NCI-H510A treated with DMSO at 0.1 percent for 48 hours (cell line): ENCODE measurements around the gene FKBP1B.
"Not testable (repeated sequence)": the region's sequence is repeated elsewhere in the genome, so short reads cannot be mapped to it uniquely, and the experiment has no call there.

Source experiments
- DNase-seq: peaks from one replicate; lab custom pipeline; 2025; lab: John Stamatoyannopoulos, UW

FKBP1B gene

DNA sequence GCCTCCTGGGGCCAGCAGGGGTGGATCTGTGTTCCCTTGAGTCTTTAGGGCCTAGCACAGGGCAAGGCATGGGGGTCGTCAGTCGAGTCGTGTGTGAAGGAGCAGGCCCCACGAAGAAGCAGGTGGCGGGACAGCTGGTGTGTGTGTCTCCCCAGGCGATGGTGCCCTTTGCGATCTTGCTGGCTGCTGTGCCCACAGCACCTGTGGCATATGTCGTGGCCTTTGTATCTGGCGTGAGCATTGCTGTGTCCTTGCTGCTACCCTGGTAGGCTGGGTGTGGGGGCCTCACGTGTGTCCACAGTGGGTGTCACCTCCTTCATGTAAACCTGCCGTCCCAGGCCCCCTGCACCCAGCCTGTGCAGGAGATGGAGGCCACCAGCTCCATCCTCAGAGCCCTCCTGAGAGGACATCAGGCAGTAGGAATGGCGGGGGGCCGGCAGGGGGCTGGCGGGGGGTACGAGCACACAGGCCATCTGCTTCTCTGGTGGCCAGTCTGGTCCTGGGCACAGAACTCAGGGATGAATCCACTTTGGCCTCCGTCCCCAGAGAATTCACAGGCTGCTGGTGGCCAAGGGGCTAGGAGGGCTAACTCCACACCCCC, 26.5 kb upstream of the FKBP1B start:
- DNase-seq: no peak

- DNase-seq: no peak
These were observed 25.5 kb upstream of the FKBP1B start for GRCh38 chr2:24024018-24024417.

DNA sequence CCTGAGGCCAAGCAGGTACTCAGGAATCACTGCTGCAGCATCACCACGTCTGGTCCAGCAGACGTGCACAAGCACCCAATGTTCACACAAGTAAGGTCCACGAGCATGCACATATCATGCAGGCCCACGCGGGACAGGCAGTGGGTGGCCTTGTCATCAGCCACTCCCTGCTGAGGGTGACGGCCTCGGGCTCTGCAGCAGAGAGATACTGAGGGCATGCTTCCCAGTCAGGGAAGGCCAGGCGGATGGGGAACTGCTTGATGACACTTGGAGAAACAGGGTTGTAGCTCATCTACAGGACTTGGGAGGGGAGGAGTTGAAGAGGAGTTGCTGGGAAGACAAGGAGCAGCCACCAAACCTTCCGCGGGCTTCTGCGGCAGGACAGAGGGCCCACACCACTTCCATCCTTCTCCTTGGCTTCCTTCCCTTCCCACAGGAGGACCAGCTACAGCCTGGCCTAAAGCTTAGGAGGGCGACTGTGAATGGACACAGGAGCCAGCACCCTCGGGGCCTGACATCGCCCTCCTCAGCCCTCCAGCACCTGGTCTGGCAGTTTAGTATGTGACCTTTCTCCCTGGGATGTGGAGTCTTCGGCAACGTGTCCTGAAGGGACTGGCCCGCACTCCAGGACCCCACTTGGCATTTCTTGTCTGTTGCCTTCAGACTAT, 24.4 kb upstream of the FKBP1B start:
- no peak for DNase-seq

GRCh38 chr2:24026233-24026632, 23.3 kb upstream of the FKBP1B start:
- no peak for DNase-seq

DNA sequence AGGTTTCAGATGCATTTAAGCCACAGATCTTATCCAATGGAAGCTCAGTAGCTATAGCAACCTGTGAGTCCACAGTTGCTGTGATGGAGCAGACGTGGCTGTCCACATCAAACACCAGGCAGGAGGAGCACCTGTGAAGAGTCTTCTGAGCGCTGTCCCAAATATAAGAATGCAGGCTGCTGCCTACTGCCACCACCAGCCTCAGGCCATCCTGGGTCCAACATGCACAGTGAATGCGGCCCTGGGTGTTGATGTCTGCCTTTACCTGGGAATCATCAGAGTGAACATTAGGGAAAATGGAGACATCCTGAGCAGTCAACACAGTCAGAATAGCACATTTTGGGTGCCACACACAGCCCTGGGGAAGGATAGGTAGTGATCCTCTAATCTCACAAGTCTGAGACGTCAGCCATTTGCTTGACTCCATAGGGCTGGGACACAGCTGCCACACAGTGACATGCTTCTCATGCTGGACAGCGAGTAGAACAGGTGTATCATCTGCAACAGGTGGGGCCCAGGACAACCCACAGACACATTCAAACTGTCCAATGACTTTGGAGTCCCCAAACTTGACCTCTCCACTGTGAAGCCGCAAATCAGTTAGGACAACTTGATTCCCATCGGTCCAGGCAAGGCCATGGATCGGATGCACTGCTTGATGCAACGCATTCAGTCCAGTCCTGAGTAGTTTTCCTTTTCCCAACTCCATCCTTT, 10.6 kb upstream of the FKBP1B start:
- no peak for DNase-seq

- no peak for DNase-seq
These were observed 9.0 kb upstream of the FKBP1B start for GRCh38 chr2:24040511-24040910.

DNA sequence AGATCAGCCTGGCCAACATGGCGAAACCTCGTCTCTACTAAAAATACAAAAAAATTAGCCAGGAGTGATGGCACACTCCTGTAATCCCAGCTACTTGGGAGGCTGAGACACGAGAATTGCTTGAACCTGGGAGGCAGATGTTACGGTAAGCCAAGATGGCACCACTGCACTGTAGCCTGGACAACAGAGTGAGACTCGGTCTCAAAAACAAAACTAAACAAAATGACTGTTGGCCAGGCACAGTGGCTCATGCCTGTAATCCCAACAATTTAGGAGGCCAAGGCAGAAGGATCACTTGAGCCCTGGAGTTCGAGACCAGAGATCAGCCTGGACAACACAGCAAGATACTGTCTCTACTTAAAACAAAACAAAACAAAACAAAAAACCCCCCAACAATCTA, 6.4 kb upstream of the FKBP1B start:
- DNase-seq: not testable (repeated sequence)

DNA sequence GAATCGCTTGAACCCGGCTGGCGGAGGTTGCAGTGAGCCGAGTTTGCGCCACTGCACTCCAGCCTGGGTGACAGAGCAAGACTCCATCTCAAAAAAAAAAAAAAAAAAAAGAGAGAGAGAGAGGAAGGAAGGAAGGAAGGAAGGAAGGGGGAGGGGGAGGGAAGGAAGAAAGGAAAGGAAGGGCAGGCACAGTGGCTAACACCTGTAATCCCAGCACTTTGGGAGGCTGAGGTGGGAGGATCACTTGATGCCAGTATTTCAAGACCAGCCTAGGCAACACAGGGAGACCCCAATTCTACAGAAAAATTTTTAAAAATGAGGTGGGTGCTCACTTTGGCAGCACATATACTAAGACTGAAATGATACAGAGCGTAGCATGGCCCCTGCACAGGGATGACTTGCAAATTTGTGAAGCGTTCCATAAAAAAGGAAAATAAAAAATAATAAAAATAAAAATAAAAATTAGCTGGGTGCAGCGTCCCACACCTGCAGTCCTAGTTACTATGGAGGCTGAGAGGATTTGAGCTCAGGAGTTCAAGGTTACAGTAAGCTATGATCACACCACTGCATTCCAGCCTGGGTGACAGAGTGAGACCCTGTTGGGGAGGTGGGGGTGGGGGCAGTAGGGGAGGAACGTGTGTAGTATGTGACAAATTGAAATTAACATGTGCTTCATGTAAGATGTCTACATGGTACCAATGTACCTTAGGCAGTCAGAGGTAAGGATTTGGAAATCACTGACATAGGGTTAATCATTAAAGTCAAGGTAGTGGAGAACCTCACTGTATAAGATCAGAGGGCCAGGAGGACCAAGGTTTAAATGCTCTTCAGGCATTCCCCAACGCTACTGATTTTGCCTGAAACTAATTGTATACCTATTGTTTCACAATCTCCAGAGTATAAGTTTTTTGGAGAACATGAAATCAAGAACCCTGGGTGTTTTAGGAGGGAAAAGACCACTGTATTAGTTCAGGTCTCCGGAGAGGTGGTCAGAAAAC, 3.7 kb upstream of the FKBP1B start:
- DNase-seq: no peak

DNA sequence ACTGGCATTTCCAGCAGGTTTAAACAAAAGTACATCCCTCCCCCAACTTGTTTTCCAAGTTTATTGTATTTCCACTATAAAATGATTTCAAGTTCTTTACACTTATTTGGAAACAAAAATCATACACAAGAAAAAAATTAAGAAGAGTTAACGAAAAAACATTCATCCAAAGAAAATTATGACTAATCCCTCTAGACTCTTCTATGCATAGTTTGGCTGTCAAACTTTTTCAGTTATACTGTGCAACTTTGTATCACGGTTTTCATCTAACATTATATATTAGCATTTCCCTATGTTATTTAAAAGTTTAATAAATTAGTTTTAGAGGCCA, 3.0 kb upstream of the FKBP1B start:
- no peak for DNase-seq

- peak; percentile 98 for DNase-seq
These were observed 2.4 kb upstream of the FKBP1B start, which contains the start of gene WDCP for GRCh38 chr2:24046930-24047702. WDCP (minus strand) TSS chr2:24047391; CDS start chr2:24039494, 7,897 bp downstream.

GRCh38 chr2:24047703-24048033, 1.9 kb upstream of the FKBP1B start:
- no peak for DNase-seq

GRCh38 chr2:24048769-24049484, 614 bp upstream of the FKBP1B start:
- DNase-seq: peak; percentile 62

- DNase-seq: peak; percentile 23
These were observed 769 bp downstream of the FKBP1B start for GRCh38 chr2:24050041-24050979.

- DNase-seq: no peak
These were observed 2.3 kb downstream of the FKBP1B start for GRCh38 chr2:24051833-24052232.

GRCh38 chr2:24052951-24053350, 3.4 kb downstream of the FKBP1B start:
- DNase-seq: no peak

DNA sequence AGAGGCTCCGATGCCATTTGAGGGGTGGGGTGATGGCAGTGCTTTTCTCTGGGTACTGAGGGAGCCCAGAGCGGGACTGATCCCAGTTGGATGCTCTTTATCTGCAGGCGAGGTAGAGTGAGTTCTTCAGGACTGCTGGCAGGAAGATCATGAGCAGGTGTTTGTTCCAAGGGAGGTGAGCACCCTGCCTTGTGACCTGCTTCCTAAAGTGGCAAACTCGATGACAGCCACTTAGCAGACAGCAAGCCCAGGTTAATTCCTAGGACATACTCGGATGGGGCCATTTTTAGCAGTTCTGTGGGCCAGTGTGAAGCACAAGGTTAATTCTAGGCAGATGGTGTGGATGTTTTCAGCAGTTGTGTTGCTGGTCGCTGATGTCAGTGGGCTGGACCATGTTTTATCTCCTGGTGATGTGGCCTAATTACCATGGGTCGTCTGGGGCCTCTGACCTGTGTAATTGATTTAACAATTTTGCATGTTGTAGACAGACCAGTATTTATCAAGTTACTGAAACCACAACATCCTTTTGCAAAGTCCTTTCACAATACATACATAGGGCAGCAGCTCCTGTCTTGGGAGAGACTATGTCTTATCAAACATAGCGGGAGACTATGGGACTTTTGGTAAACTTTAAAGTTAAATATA, 4.9 kb downstream of the FKBP1B start:
- DNase-seq: no peak

DNA sequence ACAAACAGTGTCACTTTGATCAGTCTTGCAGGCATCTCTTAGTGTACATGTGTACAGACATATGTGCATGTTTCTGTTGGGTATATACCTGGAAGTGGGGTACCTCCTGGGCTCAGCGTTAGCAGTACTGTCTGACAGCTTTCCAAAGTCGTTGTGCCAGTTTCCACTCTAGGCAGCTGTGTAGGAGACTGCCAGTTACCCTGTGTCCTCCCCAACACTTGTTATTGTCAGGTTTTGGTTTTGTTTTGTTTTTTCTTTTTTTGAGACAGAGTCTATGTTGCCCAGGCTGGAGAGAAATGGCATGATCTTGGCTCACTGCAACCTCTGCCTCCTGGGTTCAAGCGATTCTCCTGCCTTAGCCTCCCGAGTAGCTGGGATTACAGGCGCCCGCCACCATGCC, 6.2 kb downstream of the FKBP1B start:
- DNase-seq: no peak

- DNase-seq: no peak
These were observed 9.2 kb downstream of the FKBP1B start for GRCh38 chr2:24058564-24059271.

GRCh38 chr2:24065341-24065740, 15.8 kb downstream of the FKBP1B start:
- DNase-seq: no peak
